Measurements from ENCODE around the gene WDFY4. TPM values are rescaled to one million over a fixed set of nuclear protein-coding genes. Genes with fewer than 3 reads are reported as not detected.

The WDFY4 gene
- total and polyA plus RNA-seq, 9 of the 15 experiments (the other 6 are each of a cell fraction or from before 2014, with no cell fraction given) = 0.01 to 0.02 (median 0.01) TPM; not detected in 6

- TF ChIP-seq SLC30A9 (CRISPR knock-in tag; IDR thresholded peaks at IDR 0.05) (no peak), SETDB1 (IDR thresholded peaks at IDR 0.05; ENCODE audit: low read length) (no peak), ZBTB9 (CRISPR knock-in tag; IDR thresholded peaks at IDR 0.05) (no peak), SREBF1 (IDR thresholded peaks at IDR 0.05; ENCODE audit: borderline replicate concordance, low read depth, low read length) (no peak), E2F1 (CRISPR knock-in tag; IDR thresholded peaks at IDR 0.05) (no peak), ZNF274 (IDR thresholded peaks at IDR 0.05; ENCODE audit: borderline replicate concordance, low read depth, low read length) (no peak), POLR2G (IDR thresholded peaks at IDR 0.05; ENCODE audit: low read depth, low read length) (no peak), ZKSCAN3 (CRISPR knock-in tag; IDR thresholded peaks at IDR 0.05) (no peak), TAF15 (IDR thresholded peaks at IDR 0.05; ENCODE audit: low read depth, low read length) (no peak)
Observed at GRCh38 chr10:48939790-48940325, 255.2 kb downstream of the WDFY4 start, which contains the start of gene LRRC18 (continued).
